GM18520 (cell line): ENCODE data around the gene GLIPR2.
"Not testable (repeated sequence)": the region's sequence is repeated elsewhere in the genome, so short reads cannot be mapped to it uniquely, and the experiment has no call there.

Experiments
- ATAC-seq: cut with Tn5 transposase; IDR thresholded peaks from one replicate; pipeline ENCODE4 v1.9.1; 2021; ENCODE audit not compliant: unreplicated experiment

Gene GLIPR2

GRCh38 chr9:36121971-36122370, 14.6 kb upstream of the GLIPR2 start:
- no peak for ATAC-seq

- no peak for ATAC-seq
Measured at GRCh38 chr9:36123515-36123914, 13.0 kb upstream of the GLIPR2 start.

- no peak for ATAC-seq
Measured at GRCh38 chr9:36125062-36125855, 11.3 kb upstream of the GLIPR2 start.

- ATAC-seq, result no peak
Measured at GRCh38 chr9:36126016-36126730, 10.4 kb upstream of the GLIPR2 start.

- ATAC-seq, result no peak
Measured at GRCh38 chr9:36127652-36128244, 8.8 kb upstream of the GLIPR2 start.

GRCh38 chr9:36128349-36128748, 8.2 kb upstream of the GLIPR2 start:
- no peak for ATAC-seq

GRCh38 chr9:36129139-36129538, 7.4 kb upstream of the GLIPR2 start:
- no peak for ATAC-seq

- not testable (repeated sequence) for ATAC-seq
Measured at GRCh38 chr9:36131666-36132065, 4.9 kb upstream of the GLIPR2 start.

GRCh38 chr9:36132086-36132485, 4.4 kb upstream of the GLIPR2 start:
- ATAC-seq, result no peak

- no peak for ATAC-seq
Measured at GRCh38 chr9:36134761-36135505, 1.6 kb upstream of the GLIPR2 start.

GRCh38 chr9:36135741-36136271, 727 bp upstream of the GLIPR2 start:
- no peak for ATAC-seq

- ATAC-seq, result no peak
Measured at GRCh38 chr9:36136894-36137391, 410 bp downstream of the GLIPR2 start.

GRCh38 chr9:36137392-36138004, 965 bp downstream of the GLIPR2 start:
- no peak for ATAC-seq

- no peak for ATAC-seq
Measured at GRCh38 chr9:36138496-36138895, 2.0 kb downstream of the GLIPR2 start.

GRCh38 chr9:36138901-36139300, 2.4 kb downstream of the GLIPR2 start:
- ATAC-seq, result no peak

GRCh38 chr9:36140086-36141084, 3.9 kb downstream of the GLIPR2 start:
- no peak for ATAC-seq

GRCh38 chr9:36141288-36141687, 4.8 kb downstream of the GLIPR2 start:
- ATAC-seq, result no peak

- no peak for ATAC-seq
Measured at GRCh38 chr9:36141761-36142160, 5.2 kb downstream of the GLIPR2 start.
